ENCODE results near the gene HK1.

- no peak for TF ChIP-seq CTCF (IDR thresholded peaks at IDR 0.05)
- no peak for TF ChIP-seq POLR2A (IDR thresholded peaks at IDR 0.05)
These were observed 95.9 kb downstream of the HK1 start for GRCh38 chr10:69374242-69374641.

All from breast epithelium (tissue), 3 donors.